ENCODE measurements around the gene CTSD. TPM values are rescaled to one million over a fixed set of nuclear protein-coding genes. Genes with fewer than 3 reads are reported as not detected.

Gene CTSD
- total RNA-seq, 1 donor from 2014 or later = 2,163 TPM

GRCh38 chr11:1770528-1770927 is 6.8 kb upstream of the CTSD start:
- no peak for DNase-seq (ENCODE audit: low spot score)

- no peak for DNase-seq (ENCODE audit: low spot score)
Measured at GRCh38 chr11:1770061-1770460, 6.3 kb upstream of the CTSD start.

- DNase-seq (ENCODE audit: low spot score) = peak; percentile 92
Measured at GRCh38 chr11:1769304-1769936, 5.7 kb upstream of the CTSD start.

- DNase-seq (ENCODE audit: low spot score) = no peak
Measured at GRCh38 chr11:1768141-1768469, 4.4 kb upstream of the CTSD start.

- DNase-seq (ENCODE audit: low spot score) = no peak
Measured at GRCh38 chr11:1767399-1768140, 3.8 kb upstream of the CTSD start.

- DNase-seq (ENCODE audit: low spot score) = no peak
Measured at GRCh38 chr11:1766719-1767398, 3.1 kb upstream of the CTSD start.

- no peak for DNase-seq (ENCODE audit: low spot score)
Measured at GRCh38 chr11:1765871-1766718, 2.4 kb upstream of the CTSD start.

GRCh38 chr11:1763336-1763795 is 361 bp downstream of the CTSD start:
- DNase-seq (ENCODE audit: low spot score) = no peak

- peak; percentile 88 for DNase-seq (ENCODE audit: low spot score)
Measured at GRCh38 chr11:1762537-1763302, 1.0 kb downstream of the CTSD start.

GRCh38 chr11:1761857-1762536 is 1.7 kb downstream of the CTSD start:
- DNase-seq (ENCODE audit: low spot score) = no peak

- DNase-seq (ENCODE audit: low spot score) = no peak
Measured at GRCh38 chr11:1761110-1761856, 2.4 kb downstream of the CTSD start.

- DNase-seq (ENCODE audit: low spot score) = peak; percentile 90
Measured at GRCh38 chr11:1760351-1761109, 3.2 kb downstream of the CTSD start.

- DNase-seq (ENCODE audit: low spot score) = no peak
Measured at GRCh38 chr11:1759851-1760220, 3.9 kb downstream of the CTSD start.

GRCh38 chr11:1759151-1759850 is 4.4 kb downstream of the CTSD start:
- no peak for DNase-seq (ENCODE audit: low spot score)

GRCh38 chr11:1758611-1759150 is 5.0 kb downstream of the CTSD start:
- DNase-seq (ENCODE audit: low spot score) = no peak

- DNase-seq (ENCODE audit: low spot score) = no peak
Measured at GRCh38 chr11:1757861-1758610, 5.7 kb downstream of the CTSD start.
